Inferior parietal cortex (tissue), 1 donor: Measurements from ENCODE around the gene SHC1.

Experiments used
- DNase-seq: peaks from one replicate; pipeline ENCODE4 v3.0.0-alpha.2; 2016; ENCODE audit errors: extremely low spot score

The SHC1 gene

GRCh38 chr1:154973344-154974101 lies 3.0 kb upstream of the SHC1 start:
- peak; percentile 85 for DNase-seq

GRCh38 chr1:154972517-154973343 lies 2.2 kb upstream of the SHC1 start:
- no peak for DNase-seq

- DNase-seq: no peak
These were observed 1.6 kb upstream of the SHC1 start for GRCh38 chr1:154972213-154972516.

- DNase-seq: no peak
These were observed 923 bp upstream of the SHC1 start for GRCh38 chr1:154971341-154971998.

- DNase-seq: no peak
These were observed 591 bp downstream of the SHC1 start for GRCh38 chr1:154969860-154970452.

GRCh38 chr1:154969246-154969645 lies 1.3 kb downstream of the SHC1 start:
- no peak for DNase-seq

GRCh38 chr1:154968731-154969130 lies 1.8 kb downstream of the SHC1 start:
- no peak for DNase-seq

- DNase-seq: no peak
These were observed 3.1 kb downstream of the SHC1 start for GRCh38 chr1:154967331-154967950.

GRCh38 chr1:154966111-154966510 lies 4.4 kb downstream of the SHC1 start:
- DNase-seq: no peak

- no peak for DNase-seq
These were observed 6.2 kb downstream of the SHC1 start for GRCh38 chr1:154964359-154964758.

- DNase-seq: no peak
These were observed 6.9 kb downstream of the SHC1 start for GRCh38 chr1:154963643-154964042.

- no peak for DNase-seq
These were observed 7.7 kb downstream of the SHC1 start for GRCh38 chr1:154962795-154963330.

- no peak for DNase-seq
These were observed 8.3 kb downstream of the SHC1 start for GRCh38 chr1:154962156-154962749.

GRCh38 chr1:154961207-154962155 lies 9.1 kb downstream of the SHC1 start, which contains the start of gene PYGO2:
Gene PYGO2 (minus strand): TSS chr1:154961782. CDS start chr1:154961576, 206 bp downstream.
- peak; percentile 77 for DNase-seq

GRCh38 chr1:154960446-154961136 lies 10.0 kb downstream of the SHC1 start:
- no peak for DNase-seq

GRCh38 chr1:154959426-154959780 lies 11.1 kb downstream of the SHC1 start:
- DNase-seq: no peak

GRCh38 chr1:154958681-154959425 lies 11.7 kb downstream of the SHC1 start:
- no peak for DNase-seq

GRCh38 chr1:154958036-154958435 lies 12.5 kb downstream of the SHC1 start:
- DNase-seq: no peak
